ENCODE measurements around the gene MICOS13.

The MICOS13 gene

DNA sequence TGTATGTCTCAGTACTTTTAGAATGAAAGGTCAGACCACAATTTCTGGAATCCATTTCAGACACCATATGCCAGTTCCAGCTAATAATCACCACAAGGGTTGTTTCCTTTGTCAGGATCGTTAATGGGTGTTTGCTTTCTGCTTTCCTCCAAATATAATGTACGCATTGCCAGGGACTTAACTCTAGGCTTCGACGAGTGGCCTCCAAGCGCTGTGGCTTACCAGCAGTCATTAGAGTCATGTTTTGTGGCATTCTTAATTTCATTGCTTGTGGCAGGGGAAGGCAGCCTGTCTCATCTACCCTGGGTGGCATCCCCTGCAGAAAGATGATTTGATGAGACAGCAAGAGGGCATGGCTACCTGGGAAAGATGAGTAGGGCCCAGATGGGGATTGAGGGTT is 34.9 kb downstream of the MICOS13 start:
- Histone ChIP-seq H3F3A (ENCODE audit: control insufficient read depth, insufficient read depth) (peaks cover 6% of the 10 kb centered on the region; the same call in 1 of the 2 replicates), H3K27ac (ENCODE audit: low read depth, low read length) (no peak overlapping the region), H3K4me2 (ENCODE audit: low read length) (no peak overlapping the region), H3K27me3 (ENCODE audit: control insufficient read depth, low read length) (no peaks in the 10 kb centered on the region), H4K20me1 (ENCODE audit: control insufficient read depth, insufficient read depth, low read depth, low read length) (peaks cover 25% of the 10 kb centered on the region; the same call in 1 of the 2 replicates), H3K9me3 (ENCODE audit: control insufficient read depth, insufficient read depth, low read length) (no peaks in the 10 kb centered on the region), H3K4me1 (ENCODE audit: control insufficient read depth, low read length) (no peaks in the 10 kb centered on the region), H3K9me2 (replicated peaks; ENCODE audit: control insufficient read depth, low read length) (no peaks in the 10 kb centered on the region), H3K36me3 (ENCODE audit: control insufficient read depth, low read length) (peaks cover 92% of the 10 kb centered on the region), H3K4me3 (ENCODE audit: low read length) (no peak overlapping the region), H3K79me2 (ENCODE audit: control insufficient read depth, low read length) (peaks cover 78% of the 10 kb centered on the region)
- TF ChIP-seq CTCF (IDR thresholded peaks at IDR 0.05; ENCODE audit: low read depth, low read length, poor library complexity, severe bottlenecking): no peak
- TF ChIP-seq EZH2phosphoT487 (IDR thresholded peaks at IDR 0.05; ENCODE audit: borderline replicate concordance, low read length): no peak

DNA sequence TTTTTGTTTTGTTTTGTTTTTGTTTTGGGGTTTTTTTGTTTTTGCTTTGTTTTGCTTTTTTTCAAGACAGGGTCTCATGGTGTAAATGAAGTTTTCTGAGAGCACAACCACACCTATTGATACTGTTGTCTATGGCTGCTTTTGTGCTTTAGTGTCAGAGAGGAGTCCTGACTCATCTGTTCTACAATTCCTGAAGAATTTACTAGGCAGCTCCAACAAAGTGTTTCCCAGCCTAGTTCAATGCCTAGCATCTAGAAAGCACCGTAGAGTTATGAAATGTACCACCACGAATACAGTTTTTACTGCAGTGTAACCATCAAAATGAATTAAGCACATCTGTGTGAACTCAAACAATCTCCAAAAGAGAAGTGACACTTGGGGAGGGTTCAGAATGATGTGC is 36.3 kb downstream of the MICOS13 start:
- peaks cover 25% of the 10 kb centered on the region; the same call in 1 of the 2 replicates for H4K20me1 ChIP-seq (ENCODE audit: control insufficient read depth, insufficient read depth, low read depth, low read length)

DNA sequence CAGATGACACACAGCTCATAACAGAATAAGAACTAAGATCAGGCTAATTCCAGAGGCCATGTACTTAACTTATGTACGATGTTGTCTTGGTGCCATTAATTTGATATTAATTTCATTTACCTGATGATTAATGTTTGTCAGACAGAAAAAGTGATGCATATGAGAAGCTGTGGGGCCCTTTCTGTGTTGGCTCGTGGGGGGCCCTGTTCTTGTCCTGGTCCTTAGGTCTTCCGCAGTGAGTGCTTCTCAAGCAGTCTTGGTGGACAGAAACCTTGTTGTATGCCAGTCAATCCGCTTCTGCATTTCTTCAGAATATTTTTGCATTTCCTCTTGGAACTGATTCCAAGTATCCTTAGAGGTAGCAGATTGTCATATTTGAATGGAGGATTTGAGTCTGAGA is 37.3 kb downstream of the MICOS13 start:
- Histone ChIP-seq H3K27me3 (ENCODE audit: control insufficient read depth, low read length) (no peaks in the 10 kb centered on the region), H3K36me3 (ENCODE audit: control insufficient read depth, low read length) (peaks cover 92% of the 10 kb centered on the region), H3K4me3 (ENCODE audit: low read length) (no peak overlapping the region), H3K79me2 (ENCODE audit: control insufficient read depth, low read length) (peaks cover 96% of the 10 kb centered on the region), H3K27ac (ENCODE audit: low read depth, low read length) (no peak overlapping the region), H3K9me2 (replicated peaks; ENCODE audit: control insufficient read depth, low read length) (no peaks in the 10 kb centered on the region), H3F3A (ENCODE audit: control insufficient read depth, insufficient read depth) (peaks cover 6% of the 10 kb centered on the region; the same call in 1 of the 2 replicates), H4K20me1 (ENCODE audit: control insufficient read depth, insufficient read depth, low read depth, low read length) (peaks cover 25% of the 10 kb centered on the region; the same call in 1 of the 2 replicates), H3K4me2 (ENCODE audit: low read length) (no peak overlapping the region), H3K4me1 (ENCODE audit: control insufficient read depth, low read length) (no peaks in the 10 kb centered on the region), H3K9me3 (ENCODE audit: control insufficient read depth, insufficient read depth, low read length) (no peaks in the 10 kb centered on the region)
- no peak for TF ChIP-seq CTCF (IDR thresholded peaks at IDR 0.05; ENCODE audit: low read depth, low read length, poor library complexity, severe bottlenecking)
- no peak for TF ChIP-seq EZH2phosphoT487 (IDR thresholded peaks at IDR 0.05; ENCODE audit: borderline replicate concordance, low read length)

More for the DNA sequence above, 36.3 kb downstream of the MICOS13 start:
- H3F3A ChIP-seq (ENCODE audit: control insufficient read depth, insufficient read depth): peaks cover 6% of the 10 kb centered on the region; the same call in 1 of the 2 replicates
- peaks cover 88% of the 10 kb centered on the region for H3K79me2 ChIP-seq (ENCODE audit: control insufficient read depth, low read length)
- no peak overlapping the region for H3K4me3 ChIP-seq (ENCODE audit: low read length)
- H3K9me2 ChIP-seq (replicated peaks; ENCODE audit: control insufficient read depth, low read length): no peaks in the 10 kb centered on the region
- H3K27me3 ChIP-seq (ENCODE audit: control insufficient read depth, low read length): no peaks in the 10 kb centered on the region
- H3K9me3 ChIP-seq (ENCODE audit: control insufficient read depth, insufficient read depth, low read length): no peaks in the 10 kb centered on the region
- H3K36me3 ChIP-seq (ENCODE audit: control insufficient read depth, low read length): peaks cover 92% of the 10 kb centered on the region
- no peak overlapping the region for H3K27ac ChIP-seq (ENCODE audit: low read depth, low read length)
- no peak overlapping the region for H3K4me2 ChIP-seq (ENCODE audit: low read length)
- TF ChIP-seq EZH2phosphoT487 (IDR thresholded peaks at IDR 0.05; ENCODE audit: borderline replicate concordance, low read length) (no peak), CTCF (IDR thresholded peaks at IDR 0.05; ENCODE audit: low read depth, low read length, poor library complexity, severe bottlenecking) (no peak)
- no peaks in the 10 kb centered on the region for H3K4me1 ChIP-seq (ENCODE audit: control insufficient read depth, low read length)
